Ishikawa (cell line): ENCODE data around the gene DDX11.
A peak's percentile ranks its signal among the peaks of the same experiment; 100 is the strongest.

Experiments
- CEBPB ChIP-seq: IDR thresholded peaks from 2 replicates; pipeline ENCODE4 v1.6.1; 2012
- CREB1 ChIP-seq: IDR thresholded peaks from 2 replicates; pipeline ENCODE4 v1.6.1; 2012; ENCODE audit warnings: low read depth
- EGR1 ChIP-seq: IDR thresholded peaks from 2 replicates; pipeline ENCODE4 v1.6.1; 2012
- EP300 ChIP-seq: IDR thresholded peaks from 2 replicates; pipeline ENCODE4 v1.6.1; 2012; ENCODE audit warnings: borderline replicate concordance
- FOXM1 ChIP-seq: IDR thresholded peaks from 2 replicates; pipeline ENCODE4 v1.6.1; 2012; ENCODE audit warnings: low read depth, borderline replicate concordance
- MAX ChIP-seq: IDR thresholded peaks from 2 replicates; pipeline ENCODE4 v1.6.1; 2012
- NFIC ChIP-seq: IDR thresholded peaks from 2 replicates; pipeline ENCODE4 v1.6.1; 2012
- RAD21 ChIP-seq: IDR thresholded peaks from 2 replicates; pipeline ENCODE4 v1.6.1; 2012; ENCODE audit warnings: low read depth
- TAF1 ChIP-seq: IDR thresholded peaks from 2 replicates; pipeline ENCODE4 v1.6.1; 2012; ENCODE audit warnings: low read depth, mild to moderate bottlenecking
- TCF12 ChIP-seq: IDR thresholded peaks from 2 replicates; pipeline ENCODE4 v1.6.1; 2012; ENCODE audit warnings: low read depth
- TEAD4 ChIP-seq: IDR thresholded peaks from 2 replicates; pipeline ENCODE4 v1.6.1; 2012
- YY1 ChIP-seq: IDR thresholded peaks from 2 replicates; pipeline ENCODE4 v1.6.1; 2012; ENCODE audit warnings: low read depth
- ZBTB7A ChIP-seq: IDR thresholded peaks from 2 replicates; pipeline ENCODE4 v1.6.1; 2012; ENCODE audit warnings: low read depth
- TF ChIP-seq, protein P1 (sequence below): IDR thresholded peaks from 2 replicates; pipeline ENCODE4 v1.6.1; 2012; ENCODE audit warnings: low read depth, mild to moderate bottlenecking

The DDX11 gene

GRCh38 chr12:31117203-31118011 lies 43.7 kb downstream of the DDX11 start:
- TF ChIP-seq MAX (no peak), TEAD4 (no peak), RAD21 (no peak; the same call in 1 of the 2 replicates), NFIC (no peak), FOXM1 (no peak), EP300 (no peak), CREB1 (no peak), TAF1 (no peak), EGR1 (0 out of 2 replicates have a peak, but pooled peaks have one; percentile 8), TCF12 (no peak), CEBPB (no peak), YY1 (no peak), ZBTB7A (peak; percentile 14; the same call in 1 of the 2 replicates)
- TF ChIP-seq, protein P1, sequence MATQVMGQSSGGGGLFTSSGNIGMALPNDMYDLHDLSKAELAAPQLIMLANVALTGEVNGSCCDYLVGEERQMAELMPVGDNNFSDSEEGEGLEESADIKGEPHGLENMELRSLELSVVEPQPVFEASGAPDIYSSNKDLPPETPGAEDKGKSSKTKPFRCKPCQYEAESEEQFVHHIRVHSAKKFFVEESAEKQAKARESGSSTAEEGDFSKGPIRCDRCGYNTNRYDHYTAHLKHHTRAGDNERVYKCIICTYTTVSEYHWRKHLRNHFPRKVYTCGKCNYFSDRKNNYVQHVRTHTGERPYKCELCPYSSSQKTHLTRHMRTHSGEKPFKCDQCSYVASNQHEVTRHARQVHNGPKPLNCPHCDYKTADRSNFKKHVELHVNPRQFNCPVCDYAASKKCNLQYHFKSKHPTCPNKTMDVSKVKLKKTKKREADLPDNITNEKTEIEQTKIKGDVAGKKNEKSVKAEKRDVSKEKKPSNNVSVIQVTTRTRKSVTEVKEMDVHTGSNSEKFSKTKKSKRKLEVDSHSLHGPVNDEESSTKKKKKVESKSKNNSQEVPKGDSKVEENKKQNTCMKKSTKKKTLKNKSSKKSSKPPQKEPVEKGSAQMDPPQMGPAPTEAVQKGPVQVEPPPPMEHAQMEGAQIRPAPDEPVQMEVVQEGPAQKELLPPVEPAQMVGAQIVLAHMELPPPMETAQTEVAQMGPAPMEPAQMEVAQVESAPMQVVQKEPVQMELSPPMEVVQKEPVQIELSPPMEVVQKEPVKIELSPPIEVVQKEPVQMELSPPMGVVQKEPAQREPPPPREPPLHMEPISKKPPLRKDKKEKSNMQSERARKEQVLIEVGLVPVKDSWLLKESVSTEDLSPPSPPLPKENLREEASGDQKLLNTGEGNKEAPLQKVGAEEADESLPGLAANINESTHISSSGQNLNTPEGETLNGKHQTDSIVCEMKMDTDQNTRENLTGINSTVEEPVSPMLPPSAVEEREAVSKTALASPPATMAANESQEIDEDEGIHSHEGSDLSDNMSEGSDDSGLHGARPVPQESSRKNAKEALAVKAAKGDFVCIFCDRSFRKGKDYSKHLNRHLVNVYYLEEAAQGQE = no peak

DNA sequence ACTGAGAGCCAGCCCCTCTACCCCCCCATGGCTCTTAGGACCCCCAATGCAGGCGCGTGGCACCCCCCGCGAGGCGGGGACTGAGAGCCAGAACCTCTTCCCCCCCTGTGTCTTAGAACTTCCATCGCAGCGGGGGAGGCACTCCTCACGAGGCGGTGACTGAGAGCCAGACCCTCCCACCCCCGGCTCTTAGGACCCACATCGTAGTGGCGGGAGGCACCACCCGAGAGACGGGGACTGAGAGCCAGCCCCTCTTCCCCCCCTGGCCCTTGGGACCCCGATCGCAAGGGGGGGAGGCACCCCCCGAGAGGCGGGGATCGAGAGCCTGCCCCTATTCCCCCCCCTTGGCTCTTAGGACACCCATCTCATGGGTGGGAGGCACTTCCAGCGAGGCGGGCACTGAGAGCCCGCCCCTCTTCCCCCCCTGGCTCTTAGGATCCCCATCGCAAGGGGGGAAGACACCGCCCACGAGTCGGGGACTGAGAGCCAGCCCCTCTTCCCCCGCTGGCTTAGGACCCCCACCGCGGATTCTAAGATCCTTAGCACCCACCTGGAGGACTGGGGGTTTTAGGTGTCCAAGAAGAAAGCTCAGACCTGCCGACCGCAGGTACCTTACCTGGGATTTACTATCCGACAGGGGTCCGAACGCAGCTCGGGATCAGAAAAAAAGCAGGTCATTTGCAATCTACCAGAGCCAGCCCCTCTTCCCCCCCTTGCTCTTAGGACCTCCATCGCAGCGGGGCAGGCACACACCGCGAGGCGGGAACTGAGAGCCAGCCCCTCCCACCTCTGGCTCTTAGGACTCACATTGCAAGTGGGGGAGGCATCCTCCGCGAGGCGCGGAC lies 44.9 kb downstream of the DDX11 start:
- TF ChIP-seq MAX (peak; percentile 94), ZBTB7A (peak; percentile 32), YY1 (no peak)

DNA sequence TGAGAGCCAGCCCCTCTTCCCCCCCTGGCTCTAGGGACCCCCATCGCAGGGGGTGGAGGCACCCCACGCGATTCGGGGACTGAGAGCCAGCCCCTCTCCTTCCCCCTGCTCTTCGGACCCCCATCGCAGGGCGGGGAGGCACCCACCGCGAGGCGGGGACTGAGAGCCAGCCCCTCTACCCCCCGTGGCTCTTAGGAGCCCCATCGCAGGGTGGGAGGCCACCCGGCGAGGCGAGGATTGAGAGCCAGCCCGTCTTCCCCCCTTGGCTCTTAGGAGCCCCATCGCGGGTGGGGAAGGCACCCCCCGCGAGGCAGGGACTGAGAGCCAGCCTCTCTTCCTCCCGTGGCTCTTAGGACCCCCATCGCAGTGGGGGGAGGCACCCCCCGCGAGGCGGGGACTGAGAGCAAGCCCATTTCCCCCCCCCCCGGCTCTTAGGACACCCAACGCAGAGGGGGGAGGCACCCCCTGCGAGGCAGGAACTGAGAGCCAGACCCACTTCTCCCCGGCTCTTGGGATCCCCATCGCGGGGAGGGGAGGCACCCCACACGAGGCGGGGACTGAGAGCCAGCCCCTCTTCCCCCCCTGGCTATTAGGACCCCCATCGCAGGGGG lies 45.6 kb downstream of the DDX11 start:
- peak; percentile 73; the same call in 1 of the 2 replicates for TF ChIP-seq ZBTB7A
- no peak for TF ChIP-seq YY1

- no peak for TF ChIP-seq EGR1
- TF ChIP-seq MAX = no peak
- no peak for TF ChIP-seq CREB1
- TF ChIP-seq NFIC = no peak
Measured at GRCh38 chr12:31119803-31120211, 46.1 kb downstream of the DDX11 start.

GRCh38 chr12:31120392-31121008 lies 46.8 kb downstream of the DDX11 start:
- TF ChIP-seq ZBTB7A (0 out of 2 replicates have a peak, but pooled peaks have one; percentile 7), EP300 (no peak)

- no peak for TF ChIP-seq FOXM1
- TF ChIP-seq EP300 = no peak
- TF ChIP-seq, protein P1 = no peak
Measured at GRCh38 chr12:31122481-31122880, 48.8 kb downstream of the DDX11 start.
